H1 (cell line): Measurements from ENCODE around the gene TFAP2A. TPM values are rescaled to one million over a fixed set of nuclear protein-coding genes. Genes with fewer than 3 reads are reported as not detected.

Experiments used
- BACH1 ChIP-seq: IDR thresholded peaks from 2 replicates; pipeline ENCODE4 v1.6.1; 2012; ENCODE audit warnings: low read length, improper control_type of control experiment
- CBX5 ChIP-seq: fragments of 300-800, 300-1000 bp; sonication (generic); IDR thresholded peaks from 2 replicates; pipeline ENCODE4 v1.7.1; 2016; ENCODE audit warnings: antibody characterized with exemption, low read length, low read depth
- CHD1 ChIP-seq: IDR thresholded peaks from 2 replicates; pipeline ENCODE4 v1.6.1; 2012; ENCODE audit warnings: low read depth, low read length, improper control_type of control experiment
- CHD2 ChIP-seq: IDR thresholded peaks from 2 replicates; pipeline ENCODE4 v1.6.1; 2012; ENCODE audit warnings: low read length, improper control_type of control experiment
- EP300 ChIP-seq, 2 experiments: IDR thresholded peaks; 1 replicate in 1 of 2; 2 replicates in 1 of 2; pipeline ENCODE4 v1.6.1; 2011 to 2012; ENCODE audit warnings: low read depth in 2 of 2, low read length in 2 of 2, mild to moderate bottlenecking in 2 of 2, borderline replicate concordance in 1 of 2, inconsistent platforms in 1 of 2, moderate library complexity in 1 of 2
- GTF2F1 ChIP-seq: IDR thresholded peaks from 2 replicates; pipeline ENCODE4 v1.6.1; 2012; ENCODE audit warnings: low read depth, low read length, improper control_type of control experiment, borderline replicate concordance
- HDAC2 ChIP-seq, 2 experiments: fragments of 300-600 bp in 1 of 2; sonication (generic) in 1 of 2; IDR thresholded peaks; 2 replicates each; pipeline ENCODE4 v1.6.1; 2011 to 2012; ENCODE audit warnings: low read depth in 2 of 2, low read length in 2 of 2, mild to moderate bottlenecking in 2 of 2, moderate library complexity in 2 of 2, borderline replicate concordance in 1 of 2, inconsistent platforms in 1 of 2
- JUND ChIP-seq: IDR thresholded peaks from 2 replicates; pipeline ENCODE4 v1.6.1; 2011; ENCODE audit warnings: mild to moderate bottlenecking, improper control_type of control experiment, low read length
- KDM5A ChIP-seq: fragments of 200-600 bp; IDR thresholded peaks from 2 replicates; pipeline ENCODE4 v1.7.1; 2012; ENCODE audit warnings: mild to moderate bottlenecking, low read length, inconsistent platforms, mixed read lengths
- NANOG ChIP-seq: IDR thresholded peaks from 2 replicates; pipeline ENCODE4 v1.6.1; 2011; ENCODE audit warnings: low read length, low read depth, mild to moderate bottlenecking, inconsistent platforms; ENCODE audit not compliant: insufficient read depth, poor library complexity, severe bottlenecking
- NRF1 ChIP-seq: IDR thresholded peaks from 2 replicates; pipeline ENCODE4 v1.6.1; 2011; ENCODE audit warnings: mild to moderate bottlenecking, low read depth, low read length, improper control_type of control experiment
- PHF8 ChIP-seq: fragments of 200-600 bp; sonication (generic); conservative IDR thresholded peaks from 2 replicates; pipeline ENCODE4 v1.7.1; 2012; ENCODE audit warnings: low read depth, mild to moderate bottlenecking, inconsistent platforms, low read length, moderate library complexity
- POLR2A ChIP-seq, 2 experiments: IDR thresholded peaks; 1 replicate in 1 of 2; 2 replicates in 1 of 2; pipeline ENCODE4 v1.6.1; 2011; ENCODE audit warnings: low read depth in 2 of 2, low read length in 2 of 2, mild to moderate bottlenecking in 2 of 2; ENCODE audit errors: control extremely low read depth in 1 of 2
- POLR2AphosphoS5 ChIP-seq: IDR thresholded peaks from 2 replicates; pipeline ENCODE4 v1.6.1; 2011; ENCODE audit warnings: low read depth, low read length
- POU5F1 ChIP-seq: IDR thresholded peaks from 2 replicates; pipeline ENCODE4 v1.6.1; 2011; ENCODE audit warnings: low read depth, mild to moderate bottlenecking, low read length, moderate library complexity
- RXRA ChIP-seq: IDR thresholded peaks from 2 replicates; pipeline ENCODE4 v1.6.1; 2011; ENCODE audit warnings: low read depth, mild to moderate bottlenecking, low read length, moderate library complexity; ENCODE audit not compliant: insufficient read depth
- SAP30 ChIP-seq: fragments of 300-600 bp; sonication (generic); IDR thresholded peaks from 2 replicates; pipeline ENCODE4 v1.7.1; 2012; ENCODE audit warnings: low read length, moderate library complexity, mild to moderate bottlenecking, inconsistent platforms; ENCODE audit not compliant: insufficient read depth, insufficient replicate concordance
- SP1 ChIP-seq: IDR thresholded peaks from 2 replicates; pipeline ENCODE4 v1.6.1; 2011; ENCODE audit warnings: low read depth, low read length
- SP2 ChIP-seq: IDR thresholded peaks from 2 replicates; pipeline ENCODE4 v1.6.1; 2012; ENCODE audit warnings: mild to moderate bottlenecking, low read length, inconsistent platforms
- SP4 ChIP-seq: IDR thresholded peaks from 2 replicates; pipeline ENCODE4 v1.6.1; 2012; ENCODE audit warnings: low read length, inconsistent platforms
- SRF ChIP-seq: IDR thresholded peaks from 2 replicates; pipeline ENCODE4 v1.6.1; 2011; ENCODE audit warnings: mild to moderate bottlenecking, low read depth, low read length, moderate library complexity
- TAF1 ChIP-seq: IDR thresholded peaks from 2 replicates; pipeline ENCODE4 v1.6.1; 2011; ENCODE audit warnings: mild to moderate bottlenecking, low read depth, low read length
- polyA plus RNA-seq, 7 experiments: library from polyadenylated mRNA; depleted of rRNA in 3 of 7; stranded (reverse) in 5 of 7; unstranded in 2 of 7; fragments of >200 nt in 5 of 7; fragments of 200-250 nt in 2 of 7; gene quantifications; 1 replicate in 5 of 7; 2 replicates in 1 of 7; 4 replicates in 1 of 7; pipeline versions ENCODE4 v1.2.1 to v1.2.3, GENCODE V29; 2011 to 2013; ENCODE audit warnings: missing spikeins in 2 of 7, mixed read lengths in 2 of 7
- total RNA-seq: library from RNA; stranded (reverse); fragmentation: NEBNext Ultra II Directional; extraction: Animal tissue kit (Norgen Biotek cat#: 25700); gene quantifications from 2 replicates; pipeline ENCODE4 v1.2.1, GENCODE V29; 2021
- TF ChIP-seq, protein P1 (sequence below): IDR thresholded peaks from 2 replicates; pipeline ENCODE4 v1.6.1; 2011; ENCODE audit warnings: low read length, improper control_type of control experiment
- TF ChIP-seq, protein P2 (sequence below): IDR thresholded peaks from 2 replicates; pipeline ENCODE4 v1.6.1; 2012; ENCODE audit warnings: inconsistent platforms

Gene TFAP2A
- total and polyA plus RNA-seq, 2 of the 8 experiments (the other 6 are each of a cell fraction or from before 2014, with no cell fraction given): 0.23 TPM; not detected in 1

DNA sequence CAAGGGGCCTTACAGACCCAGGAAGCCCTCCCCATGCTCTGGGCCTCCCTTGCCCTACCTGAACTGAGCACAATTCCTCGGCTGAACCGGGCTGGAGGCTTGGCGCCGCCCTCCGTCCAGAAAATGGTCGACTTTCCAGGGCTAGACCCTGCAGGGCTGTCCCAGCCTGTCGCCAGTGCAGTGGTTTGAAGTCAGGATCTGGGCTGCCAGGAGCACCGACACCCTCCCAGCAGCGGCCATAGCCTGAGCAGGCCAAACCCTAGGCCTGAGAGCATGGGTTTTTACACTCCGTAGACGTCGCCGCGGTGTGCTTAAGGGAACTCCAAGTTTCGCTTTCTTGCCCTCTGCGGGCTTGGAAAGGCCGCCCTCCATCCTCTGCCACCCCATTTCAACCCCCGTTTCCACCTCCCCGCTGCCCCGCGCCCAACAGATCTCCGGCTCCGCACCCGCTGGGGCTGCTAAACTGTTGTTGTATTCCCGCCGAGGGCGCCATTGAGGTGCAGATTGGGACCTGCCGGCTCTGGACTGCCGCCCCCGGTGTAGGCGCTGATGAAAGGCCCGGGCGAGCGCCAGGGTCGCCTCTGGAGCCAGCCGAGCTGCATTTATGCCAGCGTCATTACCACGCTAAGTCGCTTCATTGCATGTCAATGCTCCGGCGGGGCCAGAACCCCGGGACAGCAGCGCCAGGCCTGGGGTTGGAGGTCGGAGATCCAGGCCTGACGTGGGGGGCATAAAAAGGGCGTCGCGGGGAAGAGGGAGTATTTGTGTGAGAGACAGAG is 2.2 kb upstream of the TFAP2A start (continued):
- no peak for TF ChIP-seq SP1
- TF ChIP-seq KDM5A: no peak
- no peak for TF ChIP-seq CHD1
- TF ChIP-seq CBX5: no peak
- TF ChIP-seq JUND: no peak
- TF ChIP-seq, protein P1, sequence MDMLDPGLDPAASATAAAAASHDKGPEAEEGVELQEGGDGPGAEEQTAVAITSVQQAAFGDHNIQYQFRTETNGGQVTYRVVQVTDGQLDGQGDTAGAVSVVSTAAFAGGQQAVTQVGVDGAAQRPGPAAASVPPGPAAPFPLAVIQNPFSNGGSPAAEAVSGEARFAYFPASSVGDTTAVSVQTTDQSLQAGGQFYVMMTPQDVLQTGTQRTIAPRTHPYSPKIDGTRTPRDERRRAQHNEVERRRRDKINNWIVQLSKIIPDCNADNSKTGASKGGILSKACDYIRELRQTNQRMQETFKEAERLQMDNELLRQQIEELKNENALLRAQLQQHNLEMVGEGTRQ: no peak
- no peak for TF ChIP-seq BACH1
- TF ChIP-seq TAF1: no peak
- TF ChIP-seq, protein P2, sequence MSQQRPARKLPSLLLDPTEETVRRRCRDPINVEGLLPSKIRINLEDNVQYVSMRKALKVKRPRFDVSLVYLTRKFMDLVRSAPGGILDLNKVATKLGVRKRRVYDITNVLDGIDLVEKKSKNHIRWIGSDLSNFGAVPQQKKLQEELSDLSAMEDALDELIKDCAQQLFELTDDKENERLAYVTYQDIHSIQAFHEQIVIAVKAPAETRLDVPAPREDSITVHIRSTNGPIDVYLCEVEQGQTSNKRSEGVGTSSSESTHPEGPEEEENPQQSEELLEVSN: no peak; the same call in 1 of the 2 replicates
- peak; percentile 68 to 75; a peak in 2 of 4 replicates for TF ChIP-seq HDAC2 (IDR thresholded peaks at IDR 0.05; ENCODE audit: borderline replicate concordance in 1 of 2, low read depth in 2 of 2, low read length in 2 of 2)
- TF ChIP-seq NANOG: peak; percentile 98
- no peak for TF ChIP-seq POLR2AphosphoS5
- peak; percentile 81; the same call in 1 of the 2 replicates for TF ChIP-seq POU5F1
- TF ChIP-seq PHF8: no peak
- no peak for TF ChIP-seq POLR2A (IDR thresholded peaks at IDR 0.05; ENCODE audit: control extremely low read depth in 1 of 2, low read depth in 2 of 2, low read length in 2 of 2)
- TF ChIP-seq EP300 (IDR thresholded peaks at IDR 0.05; ENCODE audit: borderline replicate concordance in 1 of 2, low read depth in 2 of 2, low read length in 2 of 2): peak in 1 of 2 experiments; percentile 56; a peak in 1 of 3 replicates
- no peak for TF ChIP-seq GTF2F1
- no peak for TF ChIP-seq CHD2
- no peak for TF ChIP-seq SAP30
- TF ChIP-seq SP2: no peak
- TF ChIP-seq SP4: no peak
- no peak for TF ChIP-seq NRF1
- no peak for TF ChIP-seq SRF
- TF ChIP-seq RXRA: no peak
